Colonic mucosa (tissue), 4 donors: Measurements from ENCODE around the gene IQSEC2. TPM values are rescaled to one million over a fixed set of nuclear protein-coding genes. Genes with fewer than 3 reads are reported as not detected.

ENCODE experiments used
- DNase-seq: peaks from one replicate; pipeline ENCODE4 v3.0.0-alpha.2; 2020
- H3K27ac ChIP-seq: fragments of 200-600 bp; one replicate; pipeline ENCODE4 v1.8.0; 2021
- H3K27me3 ChIP-seq: fragments of 200-600 bp; one replicate; pipeline ENCODE4 v1.8.0; 2021
- H3K36me3 ChIP-seq: fragments of 200-600 bp; one replicate; pipeline ENCODE4 v1.8.0; 2021
- H3K4me1 ChIP-seq: fragments of 200-600 bp; one replicate; pipeline ENCODE4 v1.8.0; 2021; ENCODE audit warnings: mild to moderate bottlenecking
- H3K4me3 ChIP-seq: fragments of 200-600 bp; one replicate; pipeline ENCODE4 v1.8.0; 2021
- H3K9ac ChIP-seq, 2 donors: one replicate each; pipeline ENCODE4 v1.7.0; 2013; ENCODE audit warnings: control low read depth in 2 of 2, low read depth in 2 of 2, low read length in 2 of 2
- H3K9me3 ChIP-seq: fragments of 200-600 bp; one replicate; pipeline ENCODE4 v1.8.0; 2021
- intact Hi-C: fragments of 100-400 bp; cut with DNase I; formaldehyde crosslinking; loops from one replicate; pipeline ENCODE4 v1.14.1; 2022
- total RNA-seq, 2 donors: library from RNA; stranded (reverse); fragmentation: NEBNext Ultra II Directional in 1 of 2; extraction: Animal tissue kit (Norgen Biotek cat#: 25700) in 1 of 2; gene quantifications; one replicate each; pipeline ENCODE4 v1.2.1, GENCODE V29; 2021
- TF ChIP-seq, protein P1 (sequence below): fragments of 200-600 bp; IDR thresholded peaks from one replicate; pipeline ENCODE4 v1.8.0; 2022; ENCODE audit warnings: antibody characterized with exemption, mild to moderate bottlenecking
- donor health status: healthy.
- donor health status: DM: no; HTN: no; CAD: no.
- donor health status: DM: no; HTN: no; CAD: no.

Gene IQSEC2
- total RNA-seq, 2 donors from 2014 or later = 23.1 to 26.1 TPM

- Histone ChIP-seq H3K9ac (no peak overlapping the region), H3K4me1 (no peaks in the 10 kb centered on the region), H3K4me3 (no peak overlapping the region), H3K9me3 (no peaks in the 10 kb centered on the region), H3K27ac (no peak overlapping the region), H3K27me3 (no peaks in the 10 kb centered on the region), H3K36me3 (no peaks in the 10 kb centered on the region)
- DNase-seq = no peak
- TF ChIP-seq, protein P1, sequence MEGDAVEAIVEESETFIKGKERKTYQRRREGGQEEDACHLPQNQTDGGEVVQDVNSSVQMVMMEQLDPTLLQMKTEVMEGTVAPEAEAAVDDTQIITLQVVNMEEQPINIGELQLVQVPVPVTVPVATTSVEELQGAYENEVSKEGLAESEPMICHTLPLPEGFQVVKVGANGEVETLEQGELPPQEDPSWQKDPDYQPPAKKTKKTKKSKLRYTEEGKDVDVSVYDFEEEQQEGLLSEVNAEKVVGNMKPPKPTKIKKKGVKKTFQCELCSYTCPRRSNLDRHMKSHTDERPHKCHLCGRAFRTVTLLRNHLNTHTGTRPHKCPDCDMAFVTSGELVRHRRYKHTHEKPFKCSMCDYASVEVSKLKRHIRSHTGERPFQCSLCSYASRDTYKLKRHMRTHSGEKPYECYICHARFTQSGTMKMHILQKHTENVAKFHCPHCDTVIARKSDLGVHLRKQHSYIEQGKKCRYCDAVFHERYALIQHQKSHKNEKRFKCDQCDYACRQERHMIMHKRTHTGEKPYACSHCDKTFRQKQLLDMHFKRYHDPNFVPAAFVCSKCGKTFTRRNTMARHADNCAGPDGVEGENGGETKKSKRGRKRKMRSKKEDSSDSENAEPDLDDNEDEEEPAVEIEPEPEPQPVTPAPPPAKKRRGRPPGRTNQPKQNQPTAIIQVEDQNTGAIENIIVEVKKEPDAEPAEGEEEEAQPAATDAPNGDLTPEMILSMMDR = no peak
- intact Hi-C loops = no loop called here
Observed at GRCh38 chrX:53263597-53264094, 17.7 kb downstream of the IQSEC2 start.

DNA sequence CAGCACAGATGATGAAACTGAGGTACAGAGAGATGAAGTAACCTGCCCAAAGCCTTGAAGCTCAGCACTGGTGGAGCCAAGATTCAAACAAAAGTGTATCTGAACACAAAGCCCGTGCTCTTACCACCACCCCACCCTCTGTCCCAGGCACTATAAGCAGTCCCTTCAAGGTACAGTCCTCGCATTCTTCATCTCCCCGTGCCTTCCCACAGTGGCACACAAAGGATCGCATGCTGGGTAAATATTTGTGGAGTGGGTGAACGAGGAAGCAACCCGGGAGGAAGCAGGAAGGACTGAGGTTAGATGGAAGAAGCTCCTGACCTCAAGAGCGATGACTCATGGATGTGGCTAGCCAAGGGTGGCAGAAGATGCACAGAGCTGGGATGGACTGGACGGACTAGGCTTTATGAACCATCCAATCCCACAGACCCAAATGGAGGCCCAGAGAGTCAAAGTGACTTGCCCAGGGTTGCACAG is 18.4 kb downstream of the IQSEC2 start:
- TF ChIP-seq, protein P1 = no peak
- Histone ChIP-seq H3K27me3 (no peaks in the 10 kb centered on the region), H3K27ac (no peak overlapping the region), H3K9me3 (no peaks in the 10 kb centered on the region), H3K4me1 (no peaks in the 10 kb centered on the region), H3K9ac (no peak overlapping the region), H3K36me3 (no peaks in the 10 kb centered on the region), H3K4me3 (no peak overlapping the region)
- DNase-seq = peak; percentile 36
- intact Hi-C loops = no loop called here

GRCh38 chrX:53262189-53262917 is 19.0 kb downstream of the IQSEC2 start:
- H3K4me1 ChIP-seq = no peaks in the 10 kb centered on the region
- H3K9me3 ChIP-seq = no peaks in the 10 kb centered on the region
- no peak for DNase-seq
- TF ChIP-seq, protein P1 = no peak
- H3K4me3 ChIP-seq = no peak overlapping the region
- no peak overlapping the region for H3K27ac ChIP-seq
- no peaks in the 10 kb centered on the region for H3K27me3 ChIP-seq
- intact Hi-C loops = no loop called here
- no peak overlapping the region for H3K9ac ChIP-seq
- no peaks in the 10 kb centered on the region for H3K36me3 ChIP-seq

- no peaks in the 10 kb centered on the region for H3K36me3 ChIP-seq
- DNase-seq = no peak
- intact Hi-C loops = no loop called here
- no peak overlapping the region for H3K9ac ChIP-seq
- H3K27ac ChIP-seq = no peak overlapping the region
- no peaks in the 10 kb centered on the region for H3K9me3 ChIP-seq
- H3K27me3 ChIP-seq = no peaks in the 10 kb centered on the region
- H3K4me3 ChIP-seq = no peak overlapping the region
- no peaks in the 10 kb centered on the region for H3K4me1 ChIP-seq
- TF ChIP-seq, protein P1 = no peak
Observed at GRCh38 chrX:53261355-53261972, 19.9 kb downstream of the IQSEC2 start.

DNA sequence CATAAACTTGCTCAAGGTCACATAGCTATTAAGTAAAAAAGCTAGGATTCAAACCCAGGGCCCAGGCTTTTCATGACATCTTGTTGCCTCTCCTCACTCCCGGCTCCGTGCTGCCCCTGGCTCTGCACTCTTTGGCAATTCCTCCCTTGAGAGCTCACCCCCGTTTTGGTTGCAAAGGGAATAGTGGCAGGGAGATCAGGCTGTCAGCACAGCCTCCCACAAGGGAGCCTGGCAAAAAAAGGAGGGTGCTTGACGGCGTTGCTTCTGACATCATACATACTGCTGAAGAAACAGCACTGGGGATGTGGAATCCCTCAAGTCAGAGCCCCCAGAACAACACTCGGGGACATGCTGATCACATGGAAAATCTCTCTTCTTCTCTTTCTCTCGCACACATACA is 20.5 kb downstream of the IQSEC2 start:
- H3K36me3 ChIP-seq = no peaks in the 10 kb centered on the region
- intact Hi-C loops = no loop called here

More for the DNA sequence above, 20.5 kb downstream of the IQSEC2 start:
- TF ChIP-seq, protein P1 = no peak
- no peaks in the 10 kb centered on the region for H3K4me1 ChIP-seq
- no peak overlapping the region for H3K4me3 ChIP-seq
- DNase-seq = no peak
- no peak overlapping the region for H3K27ac ChIP-seq
- H3K9ac ChIP-seq = no peak overlapping the region
- H3K27me3 ChIP-seq = no peaks in the 10 kb centered on the region
- H3K9me3 ChIP-seq = no peaks in the 10 kb centered on the region
